OCI-LY1 (cell line): ENCODE results near the gene HAUS1.

Experiments
- CTCF ChIP-seq: fragments of 200-600 bp; sonication (generic), shearing (Covaris generic); IDR thresholded peaks from 2 replicates; pipeline ENCODE4 v1.5.1; 2017; ENCODE audit warnings: mild to moderate bottlenecking, antibody characterized with exemption, low read length, moderate library complexity, mixed read lengths
- EZH2 ChIP-seq: fragments of 200-600 bp; sonication (generic), shearing (Covaris generic); IDR thresholded peaks from 2 replicates; pipeline ENCODE4 v1.8.0; 2017; ENCODE audit warnings: borderline replicate concordance, mixed run types, mild to moderate bottlenecking, antibody characterized with exemption, low read length, moderate library complexity, mixed read lengths

DNA sequence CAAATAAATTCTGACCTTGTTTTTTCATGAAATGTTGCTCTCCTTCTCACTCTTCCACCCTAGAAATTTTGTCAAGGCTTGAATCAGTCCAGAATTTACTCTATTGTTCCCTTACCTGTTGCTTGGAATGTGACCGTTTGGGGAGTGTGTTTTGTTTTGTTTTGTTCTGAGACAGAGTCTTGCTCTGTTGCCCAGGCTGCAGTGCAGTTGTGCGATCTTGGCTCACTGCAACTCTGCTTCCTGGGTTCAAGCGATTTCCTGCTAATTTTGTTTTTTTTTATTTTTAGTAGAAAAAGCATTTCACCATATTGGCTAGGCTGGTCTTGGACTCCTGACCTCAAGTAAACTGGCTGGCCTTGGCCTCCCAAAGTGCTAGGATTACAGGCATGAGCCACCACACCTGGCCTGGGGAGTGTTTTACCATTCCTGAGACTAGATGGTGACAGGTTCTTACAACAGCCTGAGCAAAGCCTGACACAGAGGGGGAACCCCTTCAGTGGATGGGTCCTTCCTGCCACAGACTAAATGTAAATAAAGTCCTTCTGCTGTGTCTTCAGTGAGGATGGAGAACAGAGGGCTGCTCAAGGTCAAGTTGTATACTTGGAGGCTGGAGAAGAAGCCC lies 52.0 kb downstream of the HAUS1 start:
- no peak for TF ChIP-seq CTCF
- TF ChIP-seq EZH2 = no peak
